CD4-positive, alpha-beta T cell (primary cell): ENCODE data around the gene CPM. TPM values are rescaled to one million over a fixed set of nuclear protein-coding genes. Genes with fewer than 3 reads are reported as not detected.
"Not testable (repeated sequence)": the region's sequence is repeated elsewhere in the genome, so short reads cannot be mapped to it uniquely, and the experiment has no call there.

Experiments used
- ATAC-seq: fragments of 200-7000 bp; cut with Tn5 transposase; one replicate; pipeline ENCODE4 v1.10.0; 2022; ENCODE audit warnings: mild to moderate bottlenecking; ENCODE audit not compliant: poor library complexity
- CTCF ChIA-PET: fragments of 350-600 bp; sonication (Branson Sonifier 250); formaldehyde crosslinking; loops from one replicate; lab custom pipeline; 2021; ENCODE audit warnings: antibody characterized with exemption, inconsistent platforms; lab: Charles Lee
- POLR2A ChIA-PET: fragments of 350-600 bp; sonication (Branson Sonifier 250); formaldehyde crosslinking; loops from one replicate; lab custom pipeline; 2021; ENCODE audit warnings: antibody characterized with exemption, inconsistent platforms; lab: Charles Lee
- DNase-seq, 14 experiments: peaks; one replicate each; pipeline ENCODE4 v3.0.0-alpha.2; 2013 to 2020; ENCODE audit warnings: mixed read lengths in 2 of 14
- H3K27ac ChIP-seq, 2 donors: one replicate each; pipeline versions ENCODE4 v1.5.1 to v1.7.0; 2013; ENCODE audit warnings: low read length in 2 of 2, low read depth in 1 of 2, mild to moderate bottlenecking in 1 of 2
- H3K27me3 ChIP-seq, 2 experiments: 1 replicate in 1 of 2; 2 replicates in 1 of 2; pipeline versions ENCODE4 v1.6.1 to v1.7.0; 2013; ENCODE audit warnings: low read length in 2 of 2, control low read depth in 1 of 2, mild to moderate bottlenecking in 1 of 2, moderate library complexity in 1 of 2; ENCODE audit not compliant: insufficient read depth in 2 of 2, control insufficient read depth in 1 of 2
- H3K36me3 ChIP-seq: one replicate; pipeline ENCODE4 v1.6.1; 2013; ENCODE audit warnings: low read length, control low read depth; ENCODE audit not compliant: insufficient read depth
- H3K4me1 ChIP-seq: one replicate; pipeline ENCODE4 v1.6.1; 2013; ENCODE audit warnings: low read length, control low read depth; ENCODE audit not compliant: insufficient read depth
- H3K4me3 ChIP-seq: one replicate; pipeline ENCODE4 v1.5.1; 2013; ENCODE audit warnings: mild to moderate bottlenecking, low read length, moderate library complexity
- H3K9me3 ChIP-seq, 2 experiments: 1 replicate in 1 of 2; 2 replicates in 1 of 2; pipeline versions ENCODE4 v1.6.1 to v1.7.0; 2013; ENCODE audit warnings: low read length in 2 of 2, mild to moderate bottlenecking in 2 of 2, control low read depth in 1 of 2, moderate library complexity in 1 of 2; ENCODE audit not compliant: control insufficient read depth in 1 of 2, insufficient read depth in 1 of 2
- H3K27ac Mint-ChIP-seq: one replicate; pipeline ENCODE4 v1.8.0; 2020; ENCODE audit warnings: mixed read lengths
- H3K27me3 Mint-ChIP-seq: one replicate; pipeline ENCODE4 v1.8.0; 2021; ENCODE audit warnings: mixed read lengths
- H3K36me3 Mint-ChIP-seq: one replicate; pipeline ENCODE4 v1.8.0; 2021; ENCODE audit warnings: low read depth, mixed read lengths
- H3K4me1 Mint-ChIP-seq: one replicate; pipeline ENCODE4 v1.8.0; 2021; ENCODE audit warnings: low read depth, mixed read lengths
- H3K4me3 Mint-ChIP-seq: one replicate; pipeline ENCODE4 v1.8.0; 2020; ENCODE audit warnings: mild to moderate bottlenecking, mixed read lengths
- H3K9me3 Mint-ChIP-seq: one replicate; pipeline ENCODE4 v1.8.0; 2020; ENCODE audit warnings: mixed read lengths
- intact Hi-C, 2 experiments: fragments of 100-400 bp; cut with DNase I in 1 of 2; cut with micrococcal nuclease in 1 of 2; formaldehyde crosslinking; loops; one replicate each; pipeline versions ENCODE4 v1.15.1 to v1.9.0; 2023 to 2025; cut with DNase I, micrococcal nuclease
- total RNA-seq, 174 experiments: library from RNA in 2 of 174; stranded (reverse) in 2 of 174; gene quantifications; one replicate each; pipeline ENCODE4 v1.2.3 and lab custom pipeline; 2021 to 2026

CPM gene
- total RNA-seq, 2 experiments from 2014 or later: 1.9 to 2.2 TPM

DNA sequence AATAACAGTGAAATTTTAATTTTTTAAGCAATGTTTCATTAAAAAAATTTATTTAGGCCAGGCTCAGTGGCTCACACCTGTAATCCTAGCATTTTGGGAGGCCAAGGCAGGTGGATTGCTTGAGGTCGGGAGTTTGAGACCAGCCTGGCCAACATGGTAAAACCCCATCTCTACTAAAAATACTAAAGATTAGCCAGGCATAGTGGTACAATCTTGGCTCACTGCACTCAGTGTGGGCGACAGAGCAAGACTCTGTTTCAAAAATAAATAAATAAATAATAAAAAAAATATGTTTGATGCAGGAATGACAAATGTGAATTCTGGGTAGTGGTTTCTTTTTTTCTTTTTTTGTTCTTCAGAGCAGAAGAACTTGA, 130.6 kb downstream of the CPM start:
- POLR2A ChIA-PET, H3K27me3 Mint-ChIP-seq, H3K4me3 Mint-ChIP-seq, H3K4me1 Mint-ChIP-seq, H3K36me3 Mint-ChIP-seq, H3K27ac ChIP-seq, H3K9me3 ChIP-seq, DNase-seq, H3K4me3 ChIP-seq, H3K4me1 ChIP-seq, ATAC-seq, H3K27me3 ChIP-seq, H3K36me3 ChIP-seq, H3K27ac Mint-ChIP-seq, H3K9me3 Mint-ChIP-seq, CTCF ChIA-PET: not testable (repeated sequence)
- intact Hi-C loops: loop anchor here in 1 of 2 experiments (10.0 kb wide), 2 partner anchors 188 to 448 kb away; partner anchors contain the start of gene RAP1B

Other genes with a start within 250 kb of the CPM start
- gene NUP107, start 246.2 kb downstream of the CPM start, total RNA-seq: 10 to 100 TPM; 37.2 to 38.7 TPM
- gene SLC35E3, start 187.0 kb downstream of the CPM start, total RNA-seq: 1 to 10 TPM; 3.5 to 6.1 TPM
- gene MDM2, start 125.0 kb downstream of the CPM start, total RNA-seq: 10 to 100 TPM; 90.8 TPM